OCI-LY7 (cell line): Measurements from ENCODE around the gene PPFIA2.

ENCODE experiments used
- EZH2phosphoT487 ChIP-seq: fragments of 200-600 bp; sonication (generic); IDR thresholded peaks from 2 replicates; pipeline ENCODE4 v1.6.1; 2018; ENCODE audit warnings: low read depth, borderline replicate concordance, mild to moderate bottlenecking, mixed run types, antibody characterized with exemption, low read length, moderate library complexity, mixed read lengths
- TF ChIP-seq, protein P1 (sequence below): fragments of 200-600 bp; sonication (generic); conservative IDR thresholded peaks from 2 replicates; pipeline ENCODE4 v1.5.1; 2014; ENCODE audit warnings: mild to moderate bottlenecking, antibody characterized with exemption, low read length, moderate library complexity, mixed read lengths

DNA sequence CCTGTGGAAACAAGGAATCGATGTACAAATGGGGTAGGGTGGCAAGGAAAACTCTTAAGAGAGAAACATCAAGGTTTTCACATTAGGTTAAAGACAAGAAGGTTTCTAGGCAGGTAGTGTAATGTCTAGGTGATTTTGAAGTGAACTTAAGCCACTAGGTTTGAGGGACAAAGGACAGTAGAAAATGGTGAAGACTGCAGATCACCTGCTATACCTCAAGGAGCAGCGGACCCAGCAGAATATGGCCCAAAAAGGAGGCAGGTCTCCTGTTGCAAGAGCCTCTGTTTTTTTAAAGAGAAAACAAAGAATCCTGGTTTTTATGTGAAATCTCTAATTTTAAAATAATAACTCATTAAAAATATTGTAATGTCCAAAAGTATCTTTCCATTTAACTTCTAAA is 503.2 kb downstream of the PPFIA2 start:
- TF ChIP-seq, protein P1, sequence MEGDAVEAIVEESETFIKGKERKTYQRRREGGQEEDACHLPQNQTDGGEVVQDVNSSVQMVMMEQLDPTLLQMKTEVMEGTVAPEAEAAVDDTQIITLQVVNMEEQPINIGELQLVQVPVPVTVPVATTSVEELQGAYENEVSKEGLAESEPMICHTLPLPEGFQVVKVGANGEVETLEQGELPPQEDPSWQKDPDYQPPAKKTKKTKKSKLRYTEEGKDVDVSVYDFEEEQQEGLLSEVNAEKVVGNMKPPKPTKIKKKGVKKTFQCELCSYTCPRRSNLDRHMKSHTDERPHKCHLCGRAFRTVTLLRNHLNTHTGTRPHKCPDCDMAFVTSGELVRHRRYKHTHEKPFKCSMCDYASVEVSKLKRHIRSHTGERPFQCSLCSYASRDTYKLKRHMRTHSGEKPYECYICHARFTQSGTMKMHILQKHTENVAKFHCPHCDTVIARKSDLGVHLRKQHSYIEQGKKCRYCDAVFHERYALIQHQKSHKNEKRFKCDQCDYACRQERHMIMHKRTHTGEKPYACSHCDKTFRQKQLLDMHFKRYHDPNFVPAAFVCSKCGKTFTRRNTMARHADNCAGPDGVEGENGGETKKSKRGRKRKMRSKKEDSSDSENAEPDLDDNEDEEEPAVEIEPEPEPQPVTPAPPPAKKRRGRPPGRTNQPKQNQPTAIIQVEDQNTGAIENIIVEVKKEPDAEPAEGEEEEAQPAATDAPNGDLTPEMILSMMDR = no peak
- TF ChIP-seq EZH2phosphoT487 = no peak
